ENCODE results near the gene TSHZ2. TPM values are rescaled to one million over a fixed set of nuclear protein-coding genes. Genes with fewer than 3 reads are reported as not detected.

TSHZ2 gene
- total and polyA plus RNA-seq, 11 donors: 1.8 to 12.1 (median 3.7) TPM

GRCh38 chr20:52991830-52992229 is 19.7 kb downstream of the TSHZ2 start:
- intact Hi-C loops (cut with DNase I): no loop called here
- peak overlapping the region in 3 of 12 donors; percentile 5 to 47 (median 27) for H3K27ac ChIP-seq
- WGBS, 4 donors: 29 to 54% (median 49%) methylated on average over 4 of the region's 4 CpGs
- TF ChIP-seq CTCF (IDR thresholded peaks at IDR 0.05) (no peak), POLR2A (IDR thresholded peaks at IDR 0.05) (no peak)
- peaks cover 0 to 21% (median 9%) of the 10 kb centered on the region in 12 donors for H3K4me1 ChIP-seq
- DNase-seq: no peak
- no peaks in the 10 kb centered on the region for H3K27me3 ChIP-seq
- peak in 1 of 4 donors; percentile 72 for ATAC-seq
- no peaks in the 10 kb centered on the region for H3K36me3 ChIP-seq
- no peaks in the 10 kb centered on the region for H3K9me3 ChIP-seq
- H3K4me3 ChIP-seq: no peak overlapping the region

GRCh38 chr20:52992632-52993031 is 20.5 kb downstream of the TSHZ2 start:
- WGBS, 4 donors: 51 to 71% (median 63%) methylated on average over 1 of the region's 1 CpG
- no peak for ATAC-seq
- intact Hi-C loops (cut with DNase I): no loop called here
- H3K9me3 ChIP-seq: no peaks in the 10 kb centered on the region
- no peak for DNase-seq
- H3K36me3 ChIP-seq: no peaks in the 10 kb centered on the region
- H3K4me1 ChIP-seq: peaks cover 0 to 21% (median 9%) of the 10 kb centered on the region in 12 donors
- peak overlapping the region in 7 of 12 donors; percentile 5 to 47 (median 29) for H3K27ac ChIP-seq
- H3K4me3 ChIP-seq: no peak overlapping the region
- no peaks in the 10 kb centered on the region for H3K27me3 ChIP-seq
- TF ChIP-seq POLR2A (IDR thresholded peaks at IDR 0.05): no peak
- TF ChIP-seq CTCF (IDR thresholded peaks at IDR 0.05): no peak

- Histone ChIP-seq H3K27me3 (no peaks in the 10 kb centered on the region), H3K27ac (peak overlapping the region in 7 of 12 donors; percentile 5 to 47 (median 29)), H3K9me3 (no peaks in the 10 kb centered on the region), H3K36me3 (no peaks in the 10 kb centered on the region), H3K4me3 (no peak overlapping the region), H3K4me1 (peaks cover 0 to 21% (median 9%) of the 10 kb centered on the region in 12 donors)
- ATAC-seq (no peak), DNase-seq (no peak)
- intact Hi-C loops (cut with DNase I): no loop called here
- TF ChIP-seq POLR2A (IDR thresholded peaks at IDR 0.05) (no peak), CTCF (IDR thresholded peaks at IDR 0.05) (no peak)
- WGBS, 4 donors: 21 to 35% (median 26%) methylated on average over 3 of the region's 3 CpGs
Observed at GRCh38 chr20:52993076-52993475, 20.9 kb downstream of the TSHZ2 start.

- Histone ChIP-seq H3K27ac (peak overlapping the region in 1 of 12 donors; percentile 5), H3K36me3 (no peaks in the 10 kb centered on the region), H3K4me3 (no peak overlapping the region), H3K27me3 (no peaks in the 10 kb centered on the region), H3K4me1 (peaks cover 0 to 21% (median 9%) of the 10 kb centered on the region in 12 donors), H3K9me3 (no peaks in the 10 kb centered on the region)
- intact Hi-C loops (cut with DNase I): no loop called here
- TF ChIP-seq CTCF (IDR thresholded peaks at IDR 0.05) (no peak), POLR2A (IDR thresholded peaks at IDR 0.05) (no peak)
- 78 to 90% (median 83%) methylated on average over 10 of the region's 10 CpGs for WGBS, 4 donors
- DNase-seq (no peak), ATAC-seq (no peak)
Observed at GRCh38 chr20:52994184-52994970, 22.2 kb downstream of the TSHZ2 start.

All from heart left ventricle (tissue), 16 donors.